SH-SY5Y (cell line): ENCODE measurements around the gene RAD51B.

ENCODE experiments used
- GATA2 ChIP-seq: IDR thresholded peaks from 2 replicates; pipeline ENCODE4 v1.6.1; 2011; ENCODE audit warnings: mild to moderate bottlenecking, low read depth, low read length
- GATA3 ChIP-seq: IDR thresholded peaks from 2 replicates; pipeline ENCODE4 v1.6.1; 2011; ENCODE audit warnings: low read depth, mild to moderate bottlenecking, low read length, moderate library complexity

DNA sequence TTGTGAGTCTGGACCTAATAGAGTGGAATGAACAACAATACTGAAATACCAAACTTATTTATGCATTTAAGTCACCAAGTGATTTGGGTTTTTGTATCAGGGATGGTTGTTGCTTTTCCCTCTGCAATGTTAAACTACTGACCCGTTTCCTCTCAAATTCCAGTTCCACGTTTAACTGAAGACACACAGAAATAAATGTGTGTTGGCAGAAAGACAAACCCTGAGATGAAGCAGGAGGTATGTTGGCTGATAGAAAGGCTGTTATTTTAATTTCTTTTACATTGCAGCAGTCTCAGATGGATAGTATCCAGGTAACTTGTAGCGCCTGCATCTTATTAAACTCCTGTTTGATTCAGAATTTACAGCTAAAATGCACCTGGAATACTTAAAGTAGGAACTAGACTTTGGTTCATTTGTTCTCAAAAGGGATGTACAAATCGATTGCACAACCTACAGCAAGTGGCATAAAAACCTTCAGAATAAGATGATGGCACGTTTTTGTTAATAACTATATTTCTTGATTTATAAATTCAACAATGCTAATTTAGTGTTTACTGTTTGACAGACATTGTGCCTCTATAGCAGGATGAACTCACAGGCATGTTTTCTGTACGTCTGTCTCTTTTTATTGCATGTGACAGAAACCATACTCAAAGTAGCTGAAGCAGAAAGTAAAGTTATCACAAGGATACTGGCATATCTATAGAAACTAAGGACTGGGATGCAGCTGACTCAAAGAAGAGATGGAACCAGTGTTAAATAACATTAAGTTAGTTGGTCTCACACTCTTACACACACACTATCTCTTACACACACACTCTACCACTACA lies 567.6 kb downstream of the RAD51B start:
- TF ChIP-seq GATA2 (0 out of 2 replicates have a peak, but pooled peaks have one; percentile 12), GATA3 (no peak)
